ENCODE data around the gene SECISBP2L.

DNA sequence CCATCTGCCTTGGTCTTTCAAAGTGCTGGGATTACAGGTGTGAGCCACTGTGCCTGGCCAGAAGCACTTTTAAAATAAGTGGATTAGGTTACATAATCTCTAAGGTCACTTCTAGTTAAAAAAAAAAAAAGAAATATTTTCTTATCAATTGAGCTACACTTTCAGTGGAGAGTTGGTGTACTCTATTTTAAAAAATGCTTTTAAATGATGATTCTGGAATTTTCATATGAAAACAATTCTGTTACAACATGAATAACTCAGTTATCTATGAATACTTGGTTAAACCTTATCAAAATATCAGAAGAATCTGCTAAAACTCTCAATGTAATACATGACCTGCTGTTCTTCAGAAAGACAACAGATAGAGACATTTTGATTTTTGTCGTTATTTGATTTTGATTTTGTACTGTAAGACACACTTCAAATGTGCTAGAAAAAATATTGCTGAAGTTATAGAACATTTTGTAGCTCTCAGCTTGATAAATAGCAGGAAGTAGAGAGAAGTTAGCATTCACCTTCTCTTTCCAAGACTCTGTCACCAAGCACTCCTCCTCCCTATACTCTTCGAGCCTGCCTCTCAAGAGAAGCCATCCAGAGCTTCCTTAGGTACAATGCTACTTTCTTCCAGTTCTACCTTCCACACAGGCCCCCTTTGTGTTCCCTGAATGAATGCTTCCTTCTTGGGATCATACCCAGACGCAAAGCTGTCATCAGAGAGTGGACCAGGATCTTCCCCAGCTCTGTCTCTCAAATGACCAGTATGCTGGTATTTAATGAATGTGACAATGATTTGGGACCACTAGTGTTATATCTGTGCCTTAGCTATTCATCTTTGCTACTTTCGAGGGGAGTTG, 47.2 kb upstream of the SECISBP2L start:
- TF ChIP-seq FOXK2 (IDR thresholded peaks at IDR 0.05): no peak
- TF ChIP-seq BHLHE40 (IDR thresholded peaks at IDR 0.05; ENCODE audit: borderline replicate concordance): no peak
- TF ChIP-seq FOXM1 (IDR thresholded peaks at IDR 0.05; ENCODE audit: borderline replicate concordance): no peak
- no peak for TF ChIP-seq ARNT (IDR thresholded peaks at IDR 0.05)
- TF ChIP-seq SUZ12 (IDR thresholded peaks at IDR 0.05): no peak
- no peak for TF ChIP-seq SP1 (IDR thresholded peaks at IDR 0.05)
- no peak for TF ChIP-seq CTBP1 (IDR thresholded peaks at IDR 0.05; ENCODE audit: borderline replicate concordance)
- TF ChIP-seq TARDBP (IDR thresholded peaks at IDR 0.05): no peak
- no peak for TF ChIP-seq FOXA1 (IDR thresholded peaks at IDR 0.05)
- TF ChIP-seq, protein P1, sequence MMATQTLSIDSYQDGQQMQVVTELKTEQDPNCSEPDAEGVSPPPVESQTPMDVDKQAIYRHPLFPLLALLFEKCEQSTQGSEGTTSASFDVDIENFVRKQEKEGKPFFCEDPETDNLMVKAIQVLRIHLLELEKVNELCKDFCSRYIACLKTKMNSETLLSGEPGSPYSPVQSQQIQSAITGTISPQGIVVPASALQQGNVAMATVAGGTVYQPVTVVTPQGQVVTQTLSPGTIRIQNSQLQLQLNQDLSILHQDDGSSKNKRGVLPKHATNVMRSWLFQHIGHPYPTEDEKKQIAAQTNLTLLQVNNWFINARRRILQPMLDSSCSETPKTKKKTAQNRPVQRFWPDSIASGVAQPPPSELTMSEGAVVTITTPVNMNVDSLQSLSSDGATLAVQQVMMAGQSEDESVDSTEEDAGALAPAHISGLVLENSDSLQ (IDR thresholded peaks at IDR 0.05): no peak
- no peak for TF ChIP-seq LEF1 (IDR thresholded peaks at IDR 0.05; ENCODE audit: borderline replicate concordance)
- TF ChIP-seq ELF4 (IDR thresholded peaks at IDR 0.05): no peak
- no peak for TF ChIP-seq ZNF384 (IDR thresholded peaks at IDR 0.05)

All from HEK293T (cell line).